H1 (cell line): Measurements from ENCODE around the gene CGB5. TPM values are rescaled to one million over a fixed set of nuclear protein-coding genes. Genes with fewer than 3 reads are reported as not detected.

Experiments used
- CTCF ChIA-PET: fragments of 300-600 bp; sonication (Branson Sonifier 250); formaldehyde crosslinking; loops from one replicate; lab custom pipeline; 2021; ENCODE audit not compliant: partially characterized antibody; lab: Charles Lee
- POLR2A ChIA-PET: fragments of 300-600 bp; sonication (Branson Sonifier 250); formaldehyde crosslinking; loops from one replicate; lab custom pipeline; 2021; ENCODE audit warnings: inconsistent platforms; ENCODE audit not compliant: partially characterized antibody; lab: Charles Lee
- DNase-seq, 2 experiments: peaks; one replicate each; pipeline versions ENCODE4 v3.0.0 to v3.0.0-alpha.2; 2010 to 2022; ENCODE audit warnings: low spot score in 2 of 2, low read depth in 1 of 2, mixed read lengths in 1 of 2
- FAIRE-seq: peaks from 2 replicates; lab custom pipeline; 2011; peaks lifted over from hg19 to GRCh38; lab: Jason Lieb, UNC
- H2AFZ ChIP-seq: 2 replicates; pipeline ENCODE4 v1.8.1; 2012; ENCODE audit warnings: low read length, inconsistent platforms
- H2AK5ac ChIP-seq: 2 replicates; pipeline ENCODE4 v1.6.1; 2013; ENCODE audit warnings: low read depth, low read length
- H2BK120ac ChIP-seq: replicated peaks from 2 replicates; pipeline ENCODE3; 2013; ENCODE audit warnings: low read depth, low read length, inconsistent platforms
- H2BK12ac ChIP-seq: 2 replicates; pipeline ENCODE4 v1.6.1; 2013; ENCODE audit warnings: low read depth, low read length
- H2BK15ac ChIP-seq: 2 replicates; pipeline ENCODE4 v1.6.1; 2013; ENCODE audit warnings: low read length
- H2BK20ac ChIP-seq: 2 replicates; pipeline ENCODE4 v1.6.1; 2013; ENCODE audit warnings: low read length
- H2BK5ac ChIP-seq: 2 replicates; pipeline ENCODE4 v1.6.1; 2013; ENCODE audit warnings: low read depth, low read length
- H3K14ac ChIP-seq: 2 replicates; pipeline ENCODE4 v1.6.1; 2013; ENCODE audit warnings: inconsistent platforms; ENCODE audit not compliant: insufficient read length
- H3K18ac ChIP-seq: 2 replicates; pipeline ENCODE4 v1.6.1; 2013; ENCODE audit warnings: low read length; ENCODE audit errors: extremely low read depth
- H3K23ac ChIP-seq: 2 replicates; pipeline ENCODE4 v1.6.1; 2013; ENCODE audit warnings: inconsistent platforms; ENCODE audit not compliant: insufficient read length
- H3K23me2 ChIP-seq: 2 replicates; pipeline ENCODE4 v1.6.1; 2013; ENCODE audit warnings: low read depth, low read length
- H3K27ac ChIP-seq: 2 replicates; pipeline ENCODE4 v1.6.1; 2011; ENCODE audit warnings: low read depth, low read length, inconsistent platforms
- H3K27me3 ChIP-seq, 4 experiments: replicated peaks in 1 of 4; 1 replicate in 1 of 4; 2 replicates in 3 of 4; pipeline versions ENCODE4 v1.6.1 to v1.8.1; 2011 to 2013; ENCODE audit warnings: low read length in 3 of 4, mild to moderate bottlenecking in 3 of 4, inconsistent platforms in 2 of 4, mixed read lengths in 2 of 4, moderate library complexity in 1 of 4; ENCODE audit not compliant: control insufficient read depth in 3 of 4, insufficient read depth in 3 of 4; ENCODE audit errors: extremely low read depth in 1 of 4
- H3K36me3 ChIP-seq, 4 experiments: 2 replicates each; pipeline versions ENCODE4 v1.6.1 to v1.8.1; 2011 to 2013; ENCODE audit warnings: mild to moderate bottlenecking in 4 of 4, low read length in 3 of 4, moderate library complexity in 2 of 4, control low read depth in 1 of 4, inconsistent platforms in 1 of 4; ENCODE audit not compliant: insufficient read depth in 4 of 4, control insufficient read depth in 2 of 4
- H3K4ac ChIP-seq: replicated peaks from 2 replicates; pipeline ENCODE3; 2013; ENCODE audit warnings: low read length, low read depth, mixed read lengths, inconsistent platforms; ENCODE audit not compliant: insufficient read length
- H3K4me1 ChIP-seq, 4 experiments: replicated peaks in 1 of 4; 1 replicate in 1 of 4; 2 replicates in 3 of 4; pipeline versions ENCODE4 v1.6.1 to v1.8.1; 2011 to 2013; ENCODE audit warnings: low read length in 3 of 4, inconsistent platforms in 2 of 4, mixed read lengths in 1 of 4; ENCODE audit not compliant: insufficient read depth in 4 of 4, control insufficient read depth in 3 of 4
- H3K4me2 ChIP-seq, 2 experiments: 2 replicates each; pipeline versions ENCODE4 v1.6.1 to v1.8.1; 2011 to 2013; ENCODE audit warnings: low read depth in 2 of 2, low read length in 2 of 2, control low read depth in 1 of 2, inconsistent platforms in 1 of 2, mild to moderate bottlenecking in 1 of 2; ENCODE audit not compliant: insufficient read depth in 1 of 2
- H3K4me3 ChIP-seq, 4 experiments: fragments of 200-600, 300-600 bp in 1 of 4; sonication (generic), shearing (Covaris generic), sonication (Bioruptor Twin) in 1 of 4; 2 replicates each; pipeline versions ENCODE4 v1.5.1 to v1.8.1; 2011 to 2016; ENCODE audit warnings: low read length in 4 of 4, low read depth in 3 of 4, control low read depth in 2 of 4, inconsistent platforms in 2 of 4, mild to moderate bottlenecking in 2 of 4, mixed read lengths in 1 of 4, moderate library complexity in 1 of 4; ENCODE audit not compliant: insufficient read depth in 2 of 4; ENCODE audit errors: extremely low read depth in 1 of 4
- H3K56ac ChIP-seq: replicated peaks from 2 replicates; pipeline ENCODE3; 2013; ENCODE audit warnings: low read depth, mild to moderate bottlenecking, mixed read lengths, low read length, inconsistent platforms; ENCODE audit not compliant: insufficient read length
- H3K79me1 ChIP-seq: 2 replicates; pipeline ENCODE4 v1.6.1; 2013; ENCODE audit warnings: low read depth, low read length, control low read depth
- H3K79me2 ChIP-seq, 2 experiments: 2 replicates each; pipeline versions ENCODE4 v1.6.1 to v1.8.1; 2012 to 2013; ENCODE audit warnings: low read length in 2 of 2, mild to moderate bottlenecking in 2 of 2, inconsistent platforms in 1 of 2; ENCODE audit not compliant: insufficient read depth in 2 of 2, control insufficient read depth in 1 of 2
- H3K9ac ChIP-seq, 4 experiments: replicated peaks in 1 of 4; 1 replicate in 1 of 4; 2 replicates in 3 of 4; pipeline versions ENCODE4 v1.6.1 to v1.8.1; 2011 to 2013; ENCODE audit warnings: low read depth in 3 of 4, low read length in 3 of 4, control low read depth in 2 of 4, mild to moderate bottlenecking in 2 of 4, moderate library complexity in 2 of 4, inconsistent platforms in 1 of 4; ENCODE audit errors: extremely low read depth in 1 of 4
- H3K9me3 ChIP-seq, 2 experiments: 2 replicates each; pipeline versions ENCODE4 v1.6.1 to v1.8.1; 2012 to 2013; ENCODE audit warnings: mild to moderate bottlenecking in 2 of 2, moderate library complexity in 2 of 2, control low read depth in 1 of 2, inconsistent platforms in 1 of 2, low read depth in 1 of 2, low read length in 1 of 2, mixed read lengths in 1 of 2; ENCODE audit not compliant: insufficient read depth in 2 of 2
- H4K20me1 ChIP-seq, 2 experiments: replicated peaks in 1 of 2; 2 replicates each; pipeline versions ENCODE3 to v1.8.1; 2011 to 2013; ENCODE audit warnings: inconsistent platforms in 2 of 2, low read length in 2 of 2, mild to moderate bottlenecking in 1 of 2; ENCODE audit not compliant: insufficient read depth in 2 of 2, control insufficient read depth in 1 of 2
- H4K5ac ChIP-seq: 2 replicates; pipeline ENCODE4 v1.6.1; 2013; ENCODE audit warnings: low read length, low read depth, mixed read lengths, inconsistent platforms; ENCODE audit not compliant: insufficient read length
- H4K8ac ChIP-seq: 2 replicates; pipeline ENCODE4 v1.8.0; 2013; ENCODE audit warnings: mild to moderate bottlenecking, moderate library complexity, low read length, inconsistent platforms; ENCODE audit not compliant: insufficient read depth; ENCODE audit errors: extremely low read depth
- H4K91ac ChIP-seq: replicated peaks from 2 replicates; pipeline ENCODE3; 2013; ENCODE audit warnings: low read length, mixed read lengths, inconsistent platforms; ENCODE audit not compliant: insufficient read length
- CEBPB ChIP-seq: IDR thresholded peaks from 2 replicates; pipeline ENCODE4 v1.6.1; 2012; ENCODE audit warnings: low read depth, low read length
- EGR1 ChIP-seq: IDR thresholded peaks from 2 replicates; pipeline ENCODE4 v1.6.1; 2011; ENCODE audit warnings: low read depth, low read length, borderline replicate concordance
- EZH2 ChIP-seq: fragments of 200-600 bp; sonication (generic); IDR thresholded peaks from 2 replicates; pipeline ENCODE4 v1.7.1; 2012; ENCODE audit warnings: low read depth, mild to moderate bottlenecking, moderate library complexity, low read length, inconsistent platforms; ENCODE audit not compliant: severe bottlenecking
- HDAC6 ChIP-seq: IDR thresholded peaks from one replicate; pipeline ENCODE4 v1.7.1; 2012; ENCODE audit warnings: low read depth, mild to moderate bottlenecking, inconsistent platforms, low read length, moderate library complexity
- JUN ChIP-seq: IDR thresholded peaks from 2 replicates; pipeline ENCODE4 v1.6.1; 2011; ENCODE audit warnings: low read depth, mild to moderate bottlenecking, improper control_type of control experiment, low read length
- NANOG ChIP-seq: IDR thresholded peaks from 2 replicates; pipeline ENCODE4 v1.6.1; 2011; ENCODE audit warnings: low read length, low read depth, mild to moderate bottlenecking, inconsistent platforms; ENCODE audit not compliant: insufficient read depth, poor library complexity, severe bottlenecking
- RXRA ChIP-seq: IDR thresholded peaks from 2 replicates; pipeline ENCODE4 v1.6.1; 2011; ENCODE audit warnings: low read depth, mild to moderate bottlenecking, low read length, moderate library complexity; ENCODE audit not compliant: insufficient read depth
- SAP30 ChIP-seq: fragments of 300-600 bp; sonication (generic); IDR thresholded peaks from 2 replicates; pipeline ENCODE4 v1.7.1; 2012; ENCODE audit warnings: low read length, moderate library complexity, mild to moderate bottlenecking, inconsistent platforms; ENCODE audit not compliant: insufficient read depth, insufficient replicate concordance
- SIN3A ChIP-seq, 2 experiments: IDR thresholded peaks in 1 of 2; conservative IDR thresholded peaks in 1 of 2; 2 replicates each; pipeline ENCODE4 v1.6.1; 2011 to 2012; ENCODE audit warnings: low read length in 2 of 2, improper control_type of control experiment in 1 of 2, low read depth in 1 of 2, mild to moderate bottlenecking in 1 of 2
- SIRT6 ChIP-seq: IDR thresholded peaks from one replicate; pipeline ENCODE4 v1.7.1; 2012; ENCODE audit warnings: low read length, inconsistent platforms
- TAF1 ChIP-seq: IDR thresholded peaks from 2 replicates; pipeline ENCODE4 v1.6.1; 2011; ENCODE audit warnings: mild to moderate bottlenecking, low read depth, low read length
- TBP ChIP-seq: IDR thresholded peaks from 2 replicates; pipeline ENCODE4 v1.6.1; 2011; ENCODE audit warnings: low read depth, low read length, improper control_type of control experiment
- TCF12 ChIP-seq: IDR thresholded peaks from 2 replicates; pipeline ENCODE4 v1.6.1; 2011; ENCODE audit warnings: low read depth, mild to moderate bottlenecking, low read length
- WGBS, 2 experiments: shearing (Covaris generic) in 1 of 2; methylation state at CpG; one replicate each; pipeline versions ENCODE4 v1.1.6 to v1.1.7; 2013 to 2015; ENCODE audit warnings: low lambda C conversion rate in 2 of 2, mixed read lengths in 2 of 2, inconsistent platforms in 1 of 2, low coverage in 1 of 2, missing lambda C conversion rate in 1 of 2; ENCODE audit not compliant: insufficient replicate concordance in 2 of 2, insufficient coverage in 1 of 2, insufficient read length in 1 of 2; ENCODE audit errors: extremely low coverage in 1 of 2, missing lambda C conversion rate in 1 of 2; 5-methylcytosine and 5-hydroxymethylcytosine counted together
- polyA plus RNA-seq, 7 experiments: library from polyadenylated mRNA; depleted of rRNA in 3 of 7; stranded (reverse) in 5 of 7; unstranded in 2 of 7; fragments of >200 nt in 5 of 7; fragments of 200-250 nt in 2 of 7; gene quantifications; 1 replicate in 5 of 7; 2 replicates in 1 of 7; 4 replicates in 1 of 7; pipeline versions ENCODE4 v1.2.1 to v1.2.3, GENCODE V29; 2011 to 2013; ENCODE audit warnings: missing spikeins in 2 of 7, mixed read lengths in 2 of 7
- total RNA-seq: library from RNA; stranded (reverse); fragmentation: NEBNext Ultra II Directional; extraction: Animal tissue kit (Norgen Biotek cat#: 25700); gene quantifications from 2 replicates; pipeline ENCODE4 v1.2.1, GENCODE V29; 2021

The CGB5 gene
- total and polyA plus RNA-seq, 2 of the 8 experiments (the other 6 are each of a cell fraction or from before 2014, with no cell fraction given), result 0.63 to 0.68 TPM

DNA sequence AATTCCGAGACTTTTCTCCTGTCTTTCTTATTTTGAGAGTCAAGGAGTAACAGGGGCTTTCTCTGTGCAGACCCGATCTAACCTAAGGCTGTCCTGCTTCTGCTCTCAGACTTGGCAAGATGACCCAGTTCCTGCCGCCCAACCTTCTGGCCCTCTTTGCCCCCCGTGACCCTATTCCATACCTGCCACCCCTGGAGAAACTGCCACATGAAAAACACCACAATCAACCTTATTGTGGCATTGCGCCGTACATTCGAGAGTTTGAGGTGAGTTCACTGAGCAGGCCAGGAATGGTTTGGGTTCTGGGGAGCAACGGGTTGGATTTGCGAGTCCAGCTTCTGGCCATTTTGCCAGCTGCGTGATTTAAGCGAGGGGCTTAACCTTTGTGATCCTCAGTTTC is 42.6 kb downstream of the CGB5 start:
- H2BK12ac ChIP-seq, result no peak overlapping the region
- peaks cover 16 to 45% (median 23%) of the 10 kb centered on the region in 4 experiments for H3K36me3 ChIP-seq
- no peak overlapping the region for H2BK20ac ChIP-seq
- peak overlapping the region; percentile 82 to 88 for H3K4me2 ChIP-seq
- H3K79me2 ChIP-seq, result peaks cover 34 to 50% of the 10 kb centered on the region in 2 experiments
- H3K9me3 ChIP-seq, result no peaks in the 10 kb centered on the region
- 83% methylated on average over 11 of the region's 11 CpGs; no CpG with 5 or more reads in 1 of the 2 experiments for WGBS, 2 experiments
- no peak overlapping the region for H3K18ac ChIP-seq
- POLR2A ChIA-PET, result interaction anchor here (0.9 to 2.9 kb wide), 9 partner anchors 9 to 63 kb away, joined by 3 to 21 read pairs (median 7); no protein-coding TSS in a partner anchor
- no peak overlapping the region for H3K14ac ChIP-seq
- H4K5ac ChIP-seq, result no peak overlapping the region
- no peak overlapping the region for H3K4ac ChIP-seq
- no peak overlapping the region for H4K91ac ChIP-seq
- H3K9ac ChIP-seq, result peak overlapping the region; percentile 73 to 98 (median 96)
- FAIRE-seq, result no peak
- H2AK5ac ChIP-seq, result no peak overlapping the region
- no peak overlapping the region for H2BK120ac ChIP-seq
- no peak overlapping the region for H4K8ac ChIP-seq
- H3K27me3 ChIP-seq, result peaks cover 0 to 3% (median 0%) of the 10 kb centered on the region in 4 experiments; a peak in 1 of 7 replicates
- CTCF ChIA-PET, result interaction anchor here (0.9 to 2.7 kb wide), 5 partner anchors 11 to 22 kb away, joined by 3 to 12 read pairs (median 3); no protein-coding TSS in a partner anchor
- peak overlapping the region; percentile 84 to 97 (median 90) for H3K4me3 ChIP-seq
- H3K23me2 ChIP-seq, result peaks cover 14% of the 10 kb centered on the region; the same call in 1 of the 2 replicates
- no peak overlapping the region for H2BK15ac ChIP-seq
- no peak overlapping the region for H2BK5ac ChIP-seq
- no peak overlapping the region for H3K23ac ChIP-seq
- no peak for DNase-seq
- H2AFZ ChIP-seq, result no peak overlapping the region
- H3K4me1 ChIP-seq, result peaks cover 4 to 6% (median 5%) of the 10 kb centered on the region in 4 experiments
- no peak overlapping the region for H3K56ac ChIP-seq
- H3K79me1 ChIP-seq, result peaks cover 12% of the 10 kb centered on the region
- peak overlapping the region; percentile 94; the same call in 1 of the 2 replicates for H3K27ac ChIP-seq
- H4K20me1 ChIP-seq, result peaks cover 25 to 28% of the 10 kb centered on the region in 2 experiments
- TF ChIP-seq SIN3A (conservative IDR thresholded peaks at IDR 0.05 in 1 of 2, IDR thresholded peaks at IDR 0.05 in 1 of 2; ENCODE audit: low read depth in 1 of 2, low read length in 2 of 2) (no peak), NANOG (no peak), SIRT6 (no peak), TBP (no peak), SAP30 (no peak), JUN (no peak), TCF12 (no peak), CEBPB (no peak), TAF1 (no peak), EZH2 (no peak), RXRA (no peak), EGR1 (no peak), HDAC6 (no peak)
